HG03064 (cell line): Measurements from ENCODE around the gene NGFR.
"Not testable (repeated sequence)": the region's sequence is repeated elsewhere in the genome, so short reads cannot be mapped to it uniquely, and the experiment has no call there.

ENCODE experiments used
- ATAC-seq: cut with Tn5 transposase; IDR thresholded peaks from one replicate; pipeline ENCODE4 v1.9.1; 2021; ENCODE audit warnings: low read depth; ENCODE audit not compliant: unreplicated experiment

Gene NGFR

DNA sequence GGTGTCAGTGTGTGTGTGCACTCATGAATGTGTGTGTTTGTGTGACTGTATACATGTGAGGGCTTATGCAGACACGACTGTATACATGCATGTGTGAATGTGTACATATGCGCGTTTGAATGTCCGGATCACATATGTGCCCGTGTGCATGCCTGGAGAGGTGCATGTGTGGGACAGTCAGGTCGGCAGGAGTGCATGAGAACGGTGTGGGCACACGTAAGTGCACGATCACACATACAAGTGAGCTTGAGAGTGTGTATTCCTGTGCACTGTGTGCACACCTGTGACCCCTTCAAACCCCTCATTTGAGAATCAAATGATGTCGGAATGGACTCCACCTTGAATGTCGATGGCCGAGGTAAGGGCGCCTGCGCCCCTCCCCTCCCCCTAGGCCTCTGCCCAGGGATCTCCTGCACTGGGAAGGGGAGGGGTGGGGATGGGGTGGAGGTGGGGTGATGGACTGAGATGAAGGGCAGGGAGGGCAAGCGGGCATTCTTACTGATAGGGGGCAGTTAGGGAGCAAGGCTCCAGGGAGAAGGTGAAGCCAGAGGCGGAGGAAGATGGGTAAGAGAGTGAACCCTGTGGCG lies 601 bp upstream of the NGFR start:
- no peak for ATAC-seq

DNA sequence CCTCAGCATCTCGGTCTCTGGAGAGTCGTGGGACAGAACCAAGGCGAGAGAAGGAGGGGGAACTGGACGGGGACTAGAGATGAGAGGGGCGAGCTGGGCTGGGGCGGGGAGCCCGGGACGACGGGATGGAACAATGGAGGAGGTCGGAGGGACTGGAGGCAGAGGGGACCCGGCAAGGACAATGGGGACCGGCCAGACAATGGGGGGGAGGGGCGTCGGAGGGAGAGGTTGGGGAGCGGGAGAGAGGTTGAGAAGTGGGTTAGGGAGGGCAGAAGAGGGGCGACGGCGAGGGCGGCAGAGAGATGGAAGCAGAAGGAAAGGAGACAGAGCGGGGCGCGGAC lies 719 bp downstream of the NGFR start:
- no peak for ATAC-seq

DNA sequence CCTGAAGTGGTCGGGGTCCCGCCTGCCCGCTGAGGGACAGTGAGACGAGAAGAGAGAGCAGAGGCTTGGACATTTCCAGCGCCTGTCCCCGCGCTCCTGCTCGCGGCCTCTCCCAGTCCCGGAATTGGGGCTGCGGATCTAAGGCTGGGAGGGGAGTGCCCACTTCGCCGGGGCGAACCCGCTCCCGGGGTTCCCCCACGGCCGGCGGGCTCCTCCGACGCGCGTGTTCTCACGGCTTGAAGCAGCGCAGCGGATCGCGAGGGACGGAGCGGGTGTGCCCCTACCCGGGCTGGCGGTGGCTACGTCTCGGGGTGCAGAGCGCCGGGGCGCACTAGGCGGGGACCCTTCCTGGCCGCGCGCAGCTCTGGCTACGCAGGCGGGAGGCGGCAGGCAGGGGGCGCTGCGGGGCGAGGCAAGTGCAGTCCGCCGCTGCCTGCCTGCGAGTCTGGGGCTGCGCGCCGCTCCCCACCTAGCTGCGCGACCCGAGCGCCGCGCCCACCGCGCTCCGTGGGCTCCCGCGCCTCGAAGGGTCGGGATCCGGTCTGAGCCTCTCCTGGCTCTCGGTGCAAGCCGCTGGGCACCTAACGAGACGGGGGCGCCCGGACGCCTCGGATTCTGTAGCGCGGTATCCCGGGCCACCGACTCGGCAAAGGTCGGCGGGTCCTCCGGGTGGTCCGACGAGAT lies 1.2 kb downstream of the NGFR start:
- ATAC-seq = no peak

DNA sequence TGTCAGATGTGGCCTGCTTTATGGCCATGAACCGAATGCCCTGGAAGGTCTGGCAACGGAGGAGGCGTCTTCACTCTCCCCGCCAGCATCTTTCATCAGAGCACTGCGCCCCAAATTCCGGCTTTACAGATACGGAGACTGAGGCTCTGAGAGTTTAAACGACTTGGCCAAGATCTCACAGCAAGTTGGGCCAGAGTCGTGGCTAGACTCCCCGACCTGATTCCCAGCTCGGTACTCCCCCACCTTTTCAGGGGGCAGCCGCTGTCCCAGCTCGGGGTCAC lies 1.7 kb downstream of the NGFR start:
- no peak for ATAC-seq

DNA sequence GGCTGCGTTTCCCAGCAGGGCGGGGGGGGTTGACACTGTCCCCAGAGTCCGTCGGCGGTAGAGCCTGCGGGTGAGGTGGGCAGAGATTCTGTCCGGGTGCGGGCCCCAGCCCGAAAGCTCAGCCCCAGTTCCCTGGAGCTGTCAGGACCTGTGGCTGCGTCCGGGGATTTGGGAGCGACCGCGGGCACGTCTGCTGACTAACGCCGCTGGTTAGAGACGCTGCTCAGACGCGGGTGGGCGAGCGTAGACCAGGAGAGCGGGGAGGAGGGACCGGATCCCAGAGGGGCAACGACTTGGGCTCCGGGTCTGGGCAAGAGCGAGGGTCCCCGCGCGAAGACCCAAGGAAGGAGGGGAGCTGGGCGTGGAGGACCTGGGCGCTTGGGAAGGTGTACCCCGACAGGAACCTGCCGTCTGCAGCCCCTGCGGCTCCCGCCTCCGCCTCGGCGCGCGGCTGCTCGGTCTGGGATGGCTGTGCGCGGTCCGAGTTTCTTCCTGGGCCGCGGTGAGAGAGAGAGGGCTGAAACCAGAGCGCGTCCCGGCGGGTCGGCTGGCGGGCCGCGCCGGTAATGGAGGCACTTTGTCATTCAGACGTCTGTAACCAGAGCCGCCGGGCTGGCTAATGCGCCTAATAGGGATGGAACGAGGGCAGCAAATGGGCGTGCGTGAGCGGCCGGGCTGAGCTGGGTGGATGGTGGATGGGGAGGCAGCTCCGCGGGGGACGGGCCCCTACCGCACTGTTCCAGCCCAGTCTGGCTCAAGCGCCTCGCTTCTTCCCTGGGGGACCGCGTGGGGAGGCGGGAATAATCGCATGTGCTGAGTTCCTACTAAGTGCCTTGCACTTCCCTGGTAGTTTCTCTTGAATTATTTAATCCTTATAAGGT lies 2.3 kb downstream of the NGFR start:
- ATAC-seq = no peak

DNA sequence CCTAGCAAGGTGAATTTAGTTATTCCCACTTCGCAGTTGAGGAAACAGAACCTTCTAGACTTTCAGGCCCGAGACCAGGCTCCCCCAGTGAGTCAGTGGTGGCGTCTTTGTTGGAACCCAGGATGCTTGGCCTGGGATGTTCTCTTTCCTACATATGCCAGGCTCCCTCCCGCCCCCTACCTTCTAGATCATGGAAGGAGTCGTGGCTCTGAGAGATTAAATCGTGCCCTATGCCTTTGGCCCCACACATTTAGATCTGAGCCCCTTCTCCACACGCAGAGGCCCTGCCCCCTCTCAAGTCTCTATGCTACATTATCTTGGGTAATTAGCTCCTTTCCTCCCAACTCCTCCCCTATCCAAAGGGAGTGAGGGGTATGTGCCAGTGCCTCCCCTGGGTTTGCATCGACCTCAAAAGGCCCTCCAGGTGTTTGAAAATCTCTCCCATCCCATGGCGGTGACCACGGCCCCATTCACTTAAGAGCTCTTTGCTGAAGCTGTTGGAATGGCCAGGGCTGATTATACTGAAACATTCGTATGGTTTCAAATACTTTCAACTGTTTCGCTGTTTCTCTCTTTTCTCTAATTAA lies 3.0 kb downstream of the NGFR start:
- no peak for ATAC-seq

DNA sequence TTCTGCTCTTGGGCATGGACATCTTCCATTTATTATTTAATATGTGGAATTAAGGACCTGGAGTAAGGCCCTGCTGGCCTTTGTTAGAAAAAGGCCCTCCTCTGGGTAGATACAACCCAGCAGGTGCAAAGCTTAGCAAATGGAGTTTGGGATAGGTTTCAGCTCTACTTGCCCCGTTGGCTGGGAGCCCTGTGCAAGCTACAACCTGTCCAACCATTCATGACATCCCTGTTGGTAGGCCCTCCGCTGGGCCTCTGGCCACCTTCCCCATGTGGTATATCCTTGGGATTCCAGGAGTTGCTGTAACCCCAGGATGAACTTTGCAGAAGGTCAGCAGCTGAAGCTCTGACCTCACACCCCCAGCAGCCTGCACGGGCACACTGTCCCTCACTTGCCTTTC lies 6.4 kb downstream of the NGFR start:
- ATAC-seq = no peak

DNA sequence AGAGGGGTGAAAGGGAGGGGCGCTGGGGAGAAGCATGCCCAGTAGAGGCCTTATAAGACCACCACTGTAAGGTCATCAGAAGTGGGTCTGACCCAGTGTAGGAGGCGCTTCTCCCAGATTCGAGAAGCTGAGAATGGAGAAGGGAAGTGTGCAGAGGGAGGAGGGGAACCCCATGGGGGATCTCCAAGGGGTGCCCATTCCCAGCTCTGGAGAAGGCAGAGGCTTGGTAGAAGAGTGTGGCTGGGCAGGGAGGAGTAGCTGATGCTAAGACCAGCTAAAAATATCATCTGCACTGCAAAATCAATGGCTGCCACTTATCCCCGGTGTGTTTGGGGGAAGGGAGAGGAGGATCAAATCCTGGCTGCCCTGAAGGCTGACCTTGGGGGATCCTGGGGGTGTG lies 7.2 kb downstream of the NGFR start:
- ATAC-seq = no peak

DNA sequence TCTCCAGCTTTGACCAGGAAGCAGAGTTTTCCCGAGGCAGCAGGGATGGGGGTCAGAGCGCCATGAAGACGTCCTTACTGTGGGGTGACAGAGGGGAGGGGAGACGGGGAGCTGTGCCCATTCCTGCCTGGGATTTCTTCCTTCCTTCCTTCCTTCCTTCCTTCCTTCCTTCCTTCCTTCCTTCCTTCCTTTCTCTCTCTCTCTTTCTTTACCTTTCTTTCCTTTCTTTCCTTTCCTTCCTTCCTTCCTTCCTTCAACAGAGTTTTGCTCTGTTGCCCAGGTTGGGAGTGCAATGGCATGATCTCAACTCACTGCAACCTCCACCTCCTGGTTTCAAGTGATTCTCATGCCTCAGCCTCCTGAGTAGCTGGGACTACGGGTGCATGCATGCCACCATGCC lies 7.6 kb downstream of the NGFR start:
- ATAC-seq = not testable (repeated sequence)

DNA sequence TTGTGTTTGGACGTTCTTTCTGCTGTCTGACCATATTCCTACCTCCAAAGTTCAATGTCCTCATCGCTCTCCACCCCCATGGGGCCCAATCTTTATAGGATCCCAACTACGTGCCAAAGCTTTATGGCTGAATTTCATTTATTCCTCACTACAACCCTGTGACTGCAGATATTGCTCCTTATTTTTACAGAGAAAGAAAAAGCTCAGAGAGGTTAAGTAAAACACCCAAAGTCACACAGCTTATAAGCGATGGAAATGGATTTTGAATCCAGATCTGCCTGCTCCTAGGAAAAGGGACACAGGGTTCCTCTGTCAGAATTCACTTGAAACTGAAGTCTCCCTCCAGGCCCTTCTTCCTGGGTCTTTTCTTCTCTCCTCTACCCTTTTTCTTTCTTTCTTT lies 9.3 kb downstream of the NGFR start:
- ATAC-seq = no peak

DNA sequence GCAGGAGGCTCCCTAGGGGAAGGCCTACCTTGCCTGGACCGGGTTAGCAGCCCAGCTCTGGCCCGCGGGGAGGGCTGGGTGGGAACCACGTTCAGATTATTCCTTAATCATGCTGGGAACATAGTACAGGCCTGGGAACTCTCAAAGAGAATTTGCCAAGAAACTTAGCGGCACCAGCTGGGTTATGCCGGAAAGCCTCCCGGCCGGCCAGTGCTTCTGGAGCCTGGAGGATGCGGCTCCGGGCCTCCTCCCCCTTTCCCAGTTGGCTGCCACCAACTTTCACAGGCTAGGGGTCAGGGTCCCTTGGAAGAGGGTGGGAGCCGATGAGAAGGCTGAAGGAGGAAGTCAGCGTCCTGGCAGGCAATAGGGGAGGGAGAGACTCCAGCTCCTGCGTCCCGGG lies 10.8 kb downstream of the NGFR start:
- no peak for ATAC-seq

DNA sequence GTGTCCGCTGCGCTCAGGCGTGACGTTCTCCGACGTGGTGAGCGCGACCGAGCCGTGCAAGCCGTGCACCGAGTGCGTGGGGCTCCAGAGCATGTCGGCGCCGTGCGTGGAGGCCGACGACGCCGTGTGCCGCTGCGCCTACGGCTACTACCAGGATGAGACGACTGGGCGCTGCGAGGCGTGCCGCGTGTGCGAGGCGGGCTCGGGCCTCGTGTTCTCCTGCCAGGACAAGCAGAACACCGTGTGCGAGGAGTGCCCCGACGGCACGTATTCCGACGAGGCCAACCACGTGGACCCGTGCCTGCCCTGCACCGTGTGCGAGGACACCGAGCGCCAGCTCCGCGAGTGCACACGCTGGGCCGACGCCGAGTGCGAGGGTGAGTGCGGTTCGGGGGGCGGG lies 11.2 kb downstream of the NGFR start:
- no peak for ATAC-seq

DNA sequence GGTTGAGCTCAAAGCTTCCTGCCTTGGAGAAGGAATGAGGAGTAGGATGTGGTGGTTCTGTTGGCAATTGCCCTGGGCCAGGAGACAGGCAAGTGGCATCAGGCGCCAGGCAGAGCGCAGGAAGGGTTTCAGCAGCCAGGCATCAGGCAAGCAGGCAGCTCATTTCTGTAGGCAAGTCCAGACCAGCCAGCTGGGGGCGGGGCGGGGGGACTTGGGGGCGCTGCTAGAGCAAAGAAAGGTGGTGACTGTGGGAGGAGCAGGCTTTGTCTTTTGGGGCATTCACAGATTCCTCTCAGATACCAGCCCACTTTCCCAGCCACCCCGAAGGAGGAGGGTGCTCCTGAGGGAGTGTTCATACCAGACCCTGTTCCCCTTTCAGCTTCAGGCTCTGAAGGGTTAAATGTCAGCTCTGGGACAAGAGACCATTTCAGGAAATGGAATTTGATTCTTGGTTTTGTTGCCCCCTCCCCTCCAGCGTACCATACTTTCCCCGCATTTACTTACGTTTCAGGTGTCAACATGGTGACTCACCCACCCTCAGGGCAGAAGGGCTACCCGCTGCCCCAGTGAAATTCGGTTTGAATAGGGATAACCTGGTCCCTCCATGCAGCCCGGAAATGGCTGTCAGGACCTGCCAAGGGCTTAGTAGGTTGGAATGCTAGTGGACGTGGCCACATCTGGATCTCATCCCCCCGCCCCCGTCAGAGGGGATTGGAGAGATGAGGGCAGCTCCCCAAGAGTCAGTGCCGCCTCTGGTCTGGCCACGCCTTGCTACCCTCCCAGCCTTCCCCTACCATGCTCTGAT lies 13.2 kb downstream of the NGFR start:
- no peak for ATAC-seq

DNA sequence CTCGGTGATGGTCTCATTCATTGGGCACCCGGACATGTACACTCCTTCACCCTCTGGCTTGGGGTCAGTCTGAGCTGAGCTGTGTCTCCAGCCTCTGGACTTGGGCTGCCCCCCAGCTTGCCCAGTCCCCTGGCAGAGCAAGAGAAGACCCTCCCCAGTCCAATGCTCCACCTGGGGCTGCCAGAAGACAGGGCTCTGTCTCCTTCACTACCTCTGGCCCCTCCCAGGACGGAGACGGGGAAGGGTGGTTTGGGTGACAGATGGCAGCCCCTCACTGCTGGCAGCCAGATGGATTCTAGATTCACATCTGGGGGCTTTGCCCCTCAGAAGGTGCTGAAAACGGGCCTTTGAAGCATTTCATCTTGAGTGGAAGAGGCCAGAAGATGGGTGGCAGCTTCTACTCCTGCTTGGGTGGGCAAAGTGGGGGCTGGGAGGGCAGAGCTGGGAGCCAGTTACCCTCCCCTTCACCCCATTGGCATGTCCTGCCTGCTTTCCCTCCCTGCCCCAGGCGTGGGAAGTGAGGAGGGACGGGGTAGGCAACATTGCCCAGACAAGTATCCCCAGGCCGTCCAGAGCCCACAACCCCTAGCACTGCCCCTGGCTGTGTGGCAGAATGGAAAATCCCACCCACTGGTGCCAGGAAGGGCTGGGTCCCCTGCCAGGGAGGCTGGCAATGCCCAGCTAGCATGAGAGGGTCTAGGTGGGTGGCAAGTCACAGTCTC lies 13.9 kb downstream of the NGFR start:
- ATAC-seq = no peak

DNA sequence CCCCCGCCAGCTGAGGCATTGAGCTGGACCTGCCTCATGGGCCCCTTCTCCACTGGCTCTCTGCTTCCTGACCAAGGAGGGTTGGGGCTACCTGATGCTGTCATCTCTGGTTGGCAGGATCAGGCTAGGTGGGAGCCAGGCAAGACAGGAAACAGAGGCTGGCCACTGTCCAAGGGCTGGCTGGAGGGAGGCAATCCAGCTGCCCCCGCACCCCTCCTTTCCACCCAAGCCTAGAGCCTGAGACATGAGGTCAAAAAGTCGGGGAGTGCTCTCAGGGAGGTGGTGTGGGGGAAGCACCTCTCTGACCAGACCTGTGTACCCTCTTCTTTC lies 14.5 kb downstream of the NGFR start:
- ATAC-seq = no peak

DNA sequence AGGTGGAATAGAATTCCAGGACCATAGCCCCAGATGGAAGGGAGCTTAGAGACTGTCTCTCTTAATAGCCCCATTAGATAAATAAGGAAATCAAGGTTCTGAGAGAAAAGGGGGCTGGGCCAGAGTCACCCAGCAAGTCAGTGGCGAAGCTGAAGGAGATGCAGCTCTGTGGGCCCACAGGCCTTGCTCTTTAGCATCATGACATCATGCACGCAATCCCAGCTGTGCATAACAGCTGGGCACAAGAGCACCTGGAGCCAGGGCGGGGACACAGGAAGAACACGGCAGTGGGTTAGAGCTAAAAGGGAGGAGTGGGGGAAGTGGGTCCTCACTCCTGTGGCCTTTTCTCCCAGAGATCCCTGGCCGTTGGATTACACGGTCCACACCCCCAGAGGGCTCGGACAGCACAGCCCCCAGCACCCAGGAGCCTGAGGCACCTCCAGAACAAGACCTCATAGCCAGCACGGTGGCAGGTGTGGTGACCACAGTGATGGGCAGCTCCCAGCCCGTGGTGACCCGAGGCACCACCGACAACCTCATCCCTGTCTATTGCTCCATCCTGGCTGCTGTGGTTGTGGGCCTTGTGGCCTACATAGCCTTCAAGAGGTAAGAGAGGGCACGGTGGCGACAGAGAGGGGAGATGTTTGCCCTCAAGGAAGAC lies 15.1 kb downstream of the NGFR start:
- no peak for ATAC-seq

DNA sequence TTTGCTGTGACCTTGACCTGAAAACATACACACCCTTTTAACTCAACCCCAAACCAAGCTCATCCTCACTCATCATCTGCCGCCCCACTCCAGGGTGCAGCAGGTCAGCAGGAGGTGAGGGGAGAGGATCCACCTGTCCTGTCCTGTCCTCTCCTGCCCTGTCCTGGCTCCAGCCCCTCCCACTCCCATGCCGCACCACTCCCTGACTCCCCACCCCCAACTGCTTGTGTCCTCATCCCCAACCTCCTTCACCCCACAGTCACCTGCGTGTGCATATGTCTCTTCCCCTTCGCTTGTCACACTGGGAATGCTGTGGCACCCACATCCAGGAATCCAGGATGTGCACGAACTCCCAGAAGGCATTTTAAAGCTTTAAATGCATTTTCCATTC lies 15.6 kb downstream of the NGFR start:
- ATAC-seq = no peak

DNA sequence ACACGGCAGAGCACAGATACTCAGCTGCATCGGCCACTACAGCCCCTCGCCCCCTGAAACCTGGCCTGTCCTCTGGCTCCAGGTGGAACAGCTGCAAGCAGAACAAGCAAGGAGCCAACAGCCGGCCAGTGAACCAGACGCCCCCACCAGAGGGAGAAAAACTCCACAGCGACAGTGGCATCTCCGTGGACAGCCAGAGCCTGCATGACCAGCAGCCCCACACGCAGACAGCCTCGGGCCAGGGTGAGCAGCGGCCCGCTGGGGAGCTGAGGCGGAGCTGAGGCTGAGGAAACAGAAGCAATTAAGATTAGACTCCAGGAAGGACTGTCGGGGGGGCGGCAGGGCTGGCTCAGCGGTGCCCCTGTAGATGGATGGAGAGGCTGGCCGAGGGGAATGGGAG lies 16.7 kb downstream of the NGFR start:
- no peak for ATAC-seq

DNA sequence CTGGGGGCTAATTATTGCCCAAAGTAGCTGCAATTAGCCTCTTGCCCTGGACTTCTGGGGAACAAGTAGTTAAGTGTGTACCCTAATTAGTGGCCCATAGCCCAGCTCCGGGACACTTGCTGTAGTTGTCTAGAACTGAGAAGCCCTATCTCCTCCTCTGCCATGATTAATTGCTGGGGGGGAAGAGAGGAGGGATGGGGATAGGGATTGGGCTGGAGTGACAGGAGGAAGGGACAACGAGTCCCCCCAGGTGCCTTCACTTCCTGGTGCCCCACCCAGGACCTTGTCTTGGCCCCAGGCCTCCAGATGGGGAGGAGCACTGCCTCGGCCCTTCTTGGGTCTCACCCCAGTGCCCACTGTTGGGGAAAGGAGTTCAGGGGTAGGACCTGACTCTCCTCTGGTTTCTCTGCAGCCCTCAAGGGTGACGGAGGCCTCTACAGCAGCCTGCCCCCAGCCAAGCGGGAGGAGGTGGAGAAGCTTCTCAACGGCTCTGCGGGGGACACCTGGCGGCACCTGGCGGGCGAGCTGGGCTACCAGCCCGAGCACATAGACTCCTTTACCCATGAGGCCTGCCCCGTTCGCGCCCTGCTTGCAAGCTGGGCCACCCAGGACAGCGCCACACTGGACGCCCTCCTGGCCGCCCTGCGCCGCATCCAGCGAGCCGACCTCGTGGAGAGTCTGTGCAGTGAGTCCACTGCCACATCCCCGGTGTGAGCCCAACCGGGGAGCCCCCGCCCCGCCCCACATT lies 17.4 kb downstream of the NGFR start:
- no peak for ATAC-seq
